CD14-positive monocyte (primary cell): ENCODE measurements around the gene TBXAS1. TPM values are rescaled to one million over a fixed set of nuclear protein-coding genes. Genes with fewer than 3 reads are reported as not detected.
A peak's percentile ranks its signal among the peaks of the same experiment; 100 is the strongest.

Source experiments
- DNase-seq, 3 donors: peaks; one replicate each; pipeline ENCODE4 v3.0.0-alpha.2; 2011 to 2022
- H2AFZ ChIP-seq: 2 replicates; pipeline ENCODE4 v1.6.0; 2012; ENCODE audit warnings: mild to moderate bottlenecking, low read depth, low read length, inconsistent platforms; ENCODE audit not compliant: insufficient read depth, poor library complexity, severe bottlenecking
- H3K27ac ChIP-seq, 2 donors: 1 replicate in 1 of 2; 2 replicates in 1 of 2; pipeline ENCODE4 v1.5.1; 2012 to 2013; ENCODE audit warnings: low read length in 2 of 2, control low read depth in 1 of 2, inconsistent platforms in 1 of 2, low read depth in 1 of 2, mild to moderate bottlenecking in 1 of 2
- H3K27me3 ChIP-seq, 2 donors: one replicate each; pipeline versions ENCODE4 v1.6.0 to v1.6.1; 2011 to 2013; ENCODE audit warnings: low read length in 2 of 2; ENCODE audit not compliant: control insufficient read depth in 2 of 2, insufficient read depth in 2 of 2
- H3K36me3 ChIP-seq, 2 donors: replicated peaks in 1 of 2; 1 replicate in 1 of 2; 2 replicates in 1 of 2; pipeline versions ENCODE4 v1.5.1 to v1.6.1; 2012 to 2013; ENCODE audit warnings: low read length in 2 of 2, control low read depth in 1 of 2, inconsistent platforms in 1 of 2, mild to moderate bottlenecking in 1 of 2; ENCODE audit not compliant: insufficient read depth in 2 of 2, control insufficient read depth in 1 of 2
- H3K4me1 ChIP-seq, 2 donors: 1 replicate in 1 of 2; 2 replicates in 1 of 2; pipeline versions ENCODE4 v1.5.1 to v1.6.1; 2012 to 2013; ENCODE audit warnings: low read length in 2 of 2, control low read depth in 1 of 2, inconsistent platforms in 1 of 2, mild to moderate bottlenecking in 1 of 2, moderate library complexity in 1 of 2; ENCODE audit not compliant: insufficient read depth in 2 of 2, control insufficient read depth in 1 of 2
- H3K4me2 ChIP-seq: replicated peaks from 2 replicates; pipeline ENCODE3; 2012; ENCODE audit warnings: low read length, moderate library complexity, mild to moderate bottlenecking; ENCODE audit not compliant: poor library complexity, severe bottlenecking; ENCODE audit errors: extremely low read depth
- H3K4me3 ChIP-seq, 3 experiments: fragments of 200-600 bp in 1 of 3; sonication (generic) in 1 of 3; replicated peaks in 1 of 3; 1 replicate in 2 of 3; 2 replicates in 1 of 3; pipeline ENCODE4 v1.5.1; 2011 to 2013; ENCODE audit warnings: low read length in 3 of 3, mild to moderate bottlenecking in 3 of 3, control low read depth in 2 of 3, low read depth in 2 of 3, inconsistent platforms in 1 of 3, moderate library complexity in 1 of 3
- H3K79me2 ChIP-seq: 2 replicates; pipeline ENCODE4 v1.6.0; 2012; ENCODE audit warnings: mild to moderate bottlenecking, control low read depth, inconsistent platforms, low read length, moderate library complexity; ENCODE audit not compliant: insufficient read depth
- H3K9ac ChIP-seq: 2 replicates; pipeline ENCODE4 v1.6.0; 2017; ENCODE audit warnings: low read length, mild to moderate bottlenecking; ENCODE audit not compliant: insufficient read depth, poor library complexity, severe bottlenecking
- H3K9me3 ChIP-seq, 2 donors: replicated peaks in 1 of 2; 1 replicate in 1 of 2; 2 replicates in 1 of 2; pipeline versions ENCODE4 v1.5.1 to v1.6.1; 2012 to 2013; ENCODE audit warnings: low read length in 2 of 2, control low read depth in 1 of 2; ENCODE audit not compliant: control insufficient read depth in 1 of 2, insufficient read depth in 1 of 2
- H4K20me1 ChIP-seq: 2 replicates; pipeline ENCODE4 v1.6.0; 2012; ENCODE audit warnings: mild to moderate bottlenecking, low read length, control low read depth, moderate library complexity; ENCODE audit not compliant: insufficient read depth
- H3K27ac Mint-ChIP-seq, 7 donors: one replicate each; pipeline ENCODE4 v1.8.0; 2020; ENCODE audit warnings: mild to moderate bottlenecking in 7 of 7, mixed read lengths in 7 of 7, moderate library complexity in 6 of 7, inconsistent platforms in 2 of 7
- H3K27me3 Mint-ChIP-seq, 3 donors: one replicate each; pipeline ENCODE4 v1.8.0; 2021 to 2022; ENCODE audit warnings: low read depth in 3 of 3, mild to moderate bottlenecking in 3 of 3, mixed read lengths in 3 of 3, moderate library complexity in 3 of 3, inconsistent platforms in 1 of 3
- H3K36me3 Mint-ChIP-seq, 2 donors: one replicate each; pipeline ENCODE4 v1.8.0; 2020; ENCODE audit warnings: mixed read lengths in 2 of 2, inconsistent platforms in 1 of 2, mild to moderate bottlenecking in 1 of 2
- H3K4me1 Mint-ChIP-seq: one replicate; pipeline ENCODE4 v1.8.0; 2020; ENCODE audit warnings: mild to moderate bottlenecking, mixed read lengths
- H3K4me3 Mint-ChIP-seq, 2 donors: one replicate each; pipeline ENCODE4 v1.8.0; 2020; ENCODE audit warnings: mild to moderate bottlenecking in 2 of 2, mixed read lengths in 2 of 2, moderate library complexity in 1 of 2
- H3K9me3 Mint-ChIP-seq, 7 donors: one replicate each; pipeline ENCODE4 v1.8.0; 2020 to 2022; ENCODE audit warnings: mixed read lengths in 7 of 7, mild to moderate bottlenecking in 6 of 7, moderate library complexity in 6 of 7, inconsistent platforms in 2 of 7
- WGBS: methylation state at CpG from one replicate; pipeline ENCODE4 v1.1.5; 2013; ENCODE audit warnings: missing lambda C conversion rate; ENCODE audit not compliant: insufficient coverage; 5-methylcytosine and 5-hydroxymethylcytosine counted together
- intact Hi-C, 2 donors: fragments of 100-400 bp; cut with micrococcal nuclease; formaldehyde crosslinking; loops; one replicate each; pipeline versions ENCODE4 v1.15.0 to v1.15.1; 2023
- polyA plus RNA-seq, 3 donors: library from polyadenylated mRNA; depleted of rRNA in 1 of 3; unstranded in 2 of 3; stranded (reverse) in 1 of 3; fragments of 300-500 nt in 2 of 3; fragments of >200 nt in 1 of 3; fragmentation: Illumina TruSeq in 2 of 3; gene quantifications; 1 replicate in 2 of 3; 2 replicates in 1 of 3; pipeline ENCODE4 v1.2.3, GENCODE V29; 2012 to 2021
- TF ChIP-seq, protein P1 (sequence below): fragments of 200-600 bp; IDR thresholded peaks from one replicate; pipeline ENCODE4 v1.8.0; 2022; ENCODE audit warnings: antibody characterized with exemption, mild to moderate bottlenecking

TBXAS1 gene
- polyA plus RNA-seq, 3 donors, result 289 to 335 (median 298) TPM

GRCh38 chr7:139884441-139884840 is 55.4 kb downstream of the TBXAS1 start:
- H3K4me3 Mint-ChIP-seq, result no peak overlapping the region
- no peaks in the 10 kb centered on the region for H3K9me3 ChIP-seq
- peaks cover 48 to 75% of the 10 kb centered on the region in 2 donors for H3K36me3 ChIP-seq
- peaks cover 58% of the 10 kb centered on the region for H3K4me1 Mint-ChIP-seq
- DNase-seq, result no peak
- peaks cover 52 to 56% of the 10 kb centered on the region in 2 donors for H3K4me1 ChIP-seq
- no peak overlapping the region for H3K9ac ChIP-seq
- H4K20me1 ChIP-seq, result peaks cover 89% of the 10 kb centered on the region
- no peaks in the 10 kb centered on the region for H3K27me3 ChIP-seq
- H3K27me3 Mint-ChIP-seq, result no peaks in the 10 kb centered on the region
- H3K27ac Mint-ChIP-seq, result peak overlapping the region; percentile 42 to 82 (median 70)
- intact Hi-C loops, result no loop called here
- peak overlapping the region; percentile 26 to 69 for H3K27ac ChIP-seq
- no peak overlapping the region for H3K4me2 ChIP-seq
- no peak overlapping the region for H2AFZ ChIP-seq
- peak overlapping the region in 1 of 3 experiments; percentile 2 for H3K4me3 ChIP-seq
- peaks cover 18% of the 10 kb centered on the region for H3K79me2 ChIP-seq
- peaks cover 80 to 82% of the 10 kb centered on the region in 2 donors for H3K36me3 Mint-ChIP-seq
- peaks cover 0 to 2% (median 0%) of the 10 kb centered on the region in 7 donors for H3K9me3 Mint-ChIP-seq
- WGBS, result 73% methylated on average over 7 of the region's 7 CpGs
- TF ChIP-seq, protein P1, sequence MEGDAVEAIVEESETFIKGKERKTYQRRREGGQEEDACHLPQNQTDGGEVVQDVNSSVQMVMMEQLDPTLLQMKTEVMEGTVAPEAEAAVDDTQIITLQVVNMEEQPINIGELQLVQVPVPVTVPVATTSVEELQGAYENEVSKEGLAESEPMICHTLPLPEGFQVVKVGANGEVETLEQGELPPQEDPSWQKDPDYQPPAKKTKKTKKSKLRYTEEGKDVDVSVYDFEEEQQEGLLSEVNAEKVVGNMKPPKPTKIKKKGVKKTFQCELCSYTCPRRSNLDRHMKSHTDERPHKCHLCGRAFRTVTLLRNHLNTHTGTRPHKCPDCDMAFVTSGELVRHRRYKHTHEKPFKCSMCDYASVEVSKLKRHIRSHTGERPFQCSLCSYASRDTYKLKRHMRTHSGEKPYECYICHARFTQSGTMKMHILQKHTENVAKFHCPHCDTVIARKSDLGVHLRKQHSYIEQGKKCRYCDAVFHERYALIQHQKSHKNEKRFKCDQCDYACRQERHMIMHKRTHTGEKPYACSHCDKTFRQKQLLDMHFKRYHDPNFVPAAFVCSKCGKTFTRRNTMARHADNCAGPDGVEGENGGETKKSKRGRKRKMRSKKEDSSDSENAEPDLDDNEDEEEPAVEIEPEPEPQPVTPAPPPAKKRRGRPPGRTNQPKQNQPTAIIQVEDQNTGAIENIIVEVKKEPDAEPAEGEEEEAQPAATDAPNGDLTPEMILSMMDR, result no peak

GRCh38 chr7:139885511-139885910 is 56.4 kb downstream of the TBXAS1 start:
- H3K36me3 Mint-ChIP-seq, result peaks cover 78 to 82% of the 10 kb centered on the region in 2 donors
- Histone ChIP-seq H3K4me2 (peak overlapping the region; percentile 24), H3K9me3 (no peaks in the 10 kb centered on the region), H3K4me3 (peak overlapping the region in 1 of 3 experiments; percentile 9), H4K20me1 (peaks cover 87% of the 10 kb centered on the region), H2AFZ (no peak overlapping the region), H3K79me2 (peaks cover 24% of the 10 kb centered on the region), H3K27me3 (no peaks in the 10 kb centered on the region), H3K36me3 (peaks cover 41 to 72% of the 10 kb centered on the region in 2 donors), H3K4me1 (peaks cover 52 to 56% of the 10 kb centered on the region in 2 donors), H3K9ac (no peak overlapping the region), H3K27ac (peak overlapping the region in 1 of 2 donors; percentile 69)
- no peaks in the 10 kb centered on the region for H3K27me3 Mint-ChIP-seq
- H3K4me1 Mint-ChIP-seq, result peaks cover 56% of the 10 kb centered on the region
- peaks cover 0 to 2% (median 0%) of the 10 kb centered on the region in 7 donors for H3K9me3 Mint-ChIP-seq
- peak in 1 of 3 donors; percentile 33 for DNase-seq
- H3K27ac Mint-ChIP-seq, result peak overlapping the region in 6 of 7 donors; percentile 36 to 80 (median 75)
- H3K4me3 Mint-ChIP-seq, result no peak overlapping the region
- TF ChIP-seq, protein P1, result no peak
- intact Hi-C loops, result no loop called here
